ENCODE measurements around the gene CCDC136.

DNA sequence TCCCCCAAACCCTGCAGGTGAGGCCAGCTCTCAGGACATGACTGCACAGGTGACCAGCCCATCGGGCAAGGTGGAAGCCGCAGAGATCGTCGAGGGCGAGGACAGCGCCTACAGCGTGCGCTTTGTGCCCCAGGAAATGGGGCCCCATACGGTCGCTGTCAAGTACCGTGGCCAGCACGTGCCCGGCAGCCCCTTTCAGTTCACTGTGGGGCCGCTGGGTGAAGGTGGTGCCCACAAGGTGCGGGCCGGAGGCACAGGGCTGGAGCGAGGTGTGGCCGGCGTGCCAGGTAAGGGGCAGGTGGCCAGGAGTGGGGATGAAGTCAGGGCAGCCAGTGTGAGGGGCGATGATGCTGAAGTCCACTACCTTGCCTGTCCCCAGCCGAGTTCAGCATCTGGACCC, 62.6 kb downstream of the CCDC136 start:
- TF ChIP-seq POLR2A (IDR thresholded peaks at IDR 0.05; ENCODE audit: low read depth) (no peak), EP300 (IDR thresholded peaks at IDR 0.05) (no peak), POLR2AphosphoS5 (IDR thresholded peaks at IDR 0.05) (no peak)
- TF ChIP-seq, protein P1, sequence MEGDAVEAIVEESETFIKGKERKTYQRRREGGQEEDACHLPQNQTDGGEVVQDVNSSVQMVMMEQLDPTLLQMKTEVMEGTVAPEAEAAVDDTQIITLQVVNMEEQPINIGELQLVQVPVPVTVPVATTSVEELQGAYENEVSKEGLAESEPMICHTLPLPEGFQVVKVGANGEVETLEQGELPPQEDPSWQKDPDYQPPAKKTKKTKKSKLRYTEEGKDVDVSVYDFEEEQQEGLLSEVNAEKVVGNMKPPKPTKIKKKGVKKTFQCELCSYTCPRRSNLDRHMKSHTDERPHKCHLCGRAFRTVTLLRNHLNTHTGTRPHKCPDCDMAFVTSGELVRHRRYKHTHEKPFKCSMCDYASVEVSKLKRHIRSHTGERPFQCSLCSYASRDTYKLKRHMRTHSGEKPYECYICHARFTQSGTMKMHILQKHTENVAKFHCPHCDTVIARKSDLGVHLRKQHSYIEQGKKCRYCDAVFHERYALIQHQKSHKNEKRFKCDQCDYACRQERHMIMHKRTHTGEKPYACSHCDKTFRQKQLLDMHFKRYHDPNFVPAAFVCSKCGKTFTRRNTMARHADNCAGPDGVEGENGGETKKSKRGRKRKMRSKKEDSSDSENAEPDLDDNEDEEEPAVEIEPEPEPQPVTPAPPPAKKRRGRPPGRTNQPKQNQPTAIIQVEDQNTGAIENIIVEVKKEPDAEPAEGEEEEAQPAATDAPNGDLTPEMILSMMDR (IDR thresholded peaks at IDR 0.05) = no peak

Data from esophagus muscularis mucosa (tissue), 4 donors.